SW 1271 (cell line): ENCODE measurements around the gene OTUD5.
"Not testable (repeated sequence)": the region's sequence is repeated elsewhere in the genome, so short reads cannot be mapped to it uniquely, and the experiment has no call there.

ENCODE experiments used
- DNase-seq, 2 experiments: peaks; one replicate each; lab custom pipeline; 2025; lab: John Stamatoyannopoulos, UW

Gene OTUD5

GRCh38 chrX:48890296-48890925 lies 67.0 kb downstream of the OTUD5 start:
- DNase-seq, result no peak

DNA sequence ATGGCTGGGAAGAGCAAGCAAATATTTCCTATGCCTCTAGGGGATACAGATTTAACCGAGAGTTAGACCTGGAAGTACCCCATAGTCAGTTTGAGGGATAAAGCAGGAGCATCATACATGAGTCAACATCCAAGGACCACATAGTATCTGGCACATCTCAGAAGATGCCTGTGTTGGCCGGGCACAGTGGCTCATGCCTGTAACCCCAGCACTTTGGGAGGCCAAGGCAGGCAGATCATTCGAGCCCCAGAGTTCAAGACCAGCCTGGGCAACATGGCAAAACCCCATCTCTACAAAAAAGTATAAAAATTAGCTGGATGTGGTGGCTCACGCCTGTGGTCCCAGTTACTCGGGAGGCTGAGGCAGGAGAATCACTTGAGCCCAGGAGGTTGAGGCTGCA lies 70.8 kb downstream of the OTUD5 start:
- DNase-seq, result not testable (repeated sequence)

DNA sequence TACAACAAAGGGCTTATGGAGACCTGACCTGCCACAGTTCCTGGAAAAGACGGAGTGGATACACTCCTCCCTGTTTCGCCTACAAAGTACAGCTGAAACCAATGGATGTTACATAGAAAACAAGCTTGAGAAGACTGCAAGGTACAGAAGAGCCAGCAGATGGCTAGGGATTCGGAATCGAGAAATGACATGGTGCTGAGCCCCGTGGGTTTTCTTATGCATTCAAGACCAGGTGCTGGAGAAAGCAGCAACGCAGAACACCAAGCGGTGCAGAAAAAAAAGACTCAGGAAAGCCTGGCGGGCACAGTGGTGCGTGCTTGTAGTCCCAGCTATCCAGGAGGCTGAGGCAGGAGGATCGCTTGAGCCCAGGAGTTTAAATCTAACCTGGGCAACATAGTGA lies 73.7 kb downstream of the OTUD5 start:
- DNase-seq, result no peak

GRCh38 chrX:48876944-48877343 lies 80.5 kb downstream of the OTUD5 start:
- not testable (repeated sequence) for DNase-seq
